MM.1S (cell line): ENCODE results near the gene EIF3L.

Experiments
- DNase-seq: peaks from one replicate; pipeline ENCODE4 v3.0.0-alpha.2; 2015
- H2AFZ ChIP-seq: fragments of 300-600 bp; sonication (generic); 2 replicates; pipeline ENCODE4 v1.6.0; 2016; ENCODE audit warnings: antibody characterized with exemption, low read length
- H3F3A ChIP-seq: fragments of 300-600 bp; sonication (generic); 2 replicates; pipeline ENCODE4 v1.6.1; 2016; ENCODE audit warnings: mild to moderate bottlenecking, antibody characterized with exemption, low read length, moderate library complexity, mixed read lengths; ENCODE audit not compliant: insufficient read depth
- H3K27ac ChIP-seq: fragments of 300-600 bp; sonication (generic); 2 replicates; pipeline ENCODE4 v1.5.1; 2016; ENCODE audit warnings: mild to moderate bottlenecking, low read length
- H3K27me3 ChIP-seq: fragments of 300-600 bp; sonication (generic); replicated peaks from 2 replicates; pipeline ENCODE4 v1.6.0; 2016; ENCODE audit warnings: low read length; ENCODE audit not compliant: insufficient read depth
- H3K36me3 ChIP-seq: fragments of 300-600 bp; sonication (generic); replicated peaks from 2 replicates; pipeline ENCODE4 v1.6.1; 2016; ENCODE audit warnings: mild to moderate bottlenecking, low read length, mixed read lengths; ENCODE audit not compliant: insufficient read depth
- H3K4me1 ChIP-seq: fragments of 300-600 bp; sonication (generic); 2 replicates; pipeline ENCODE4 v1.6.1; 2016; ENCODE audit warnings: low read length, mixed read lengths
- H3K4me2 ChIP-seq: fragments of 300-600 bp; sonication (generic); 2 replicates; pipeline ENCODE4 v1.6.0; 2016; ENCODE audit warnings: low read depth, low read length
- H3K4me3 ChIP-seq: fragments of 300-600 bp; sonication (generic); 2 replicates; pipeline ENCODE4 v1.5.1; 2016; ENCODE audit warnings: low read length, mixed read lengths
- H3K79me2 ChIP-seq: fragments of 300-600 bp; sonication (generic); 2 replicates; pipeline ENCODE4 v1.6.1; 2016; ENCODE audit warnings: mixed run types, low read length, mixed read lengths
- H3K9ac ChIP-seq: fragments of 300-600 bp; sonication (generic); 2 replicates; pipeline ENCODE4 v1.6.1; 2016; ENCODE audit warnings: low read length, mixed read lengths
- H3K9me2 ChIP-seq: fragments of 300-600 bp; sonication (generic); replicated peaks from 2 replicates; pipeline ENCODE4 v1.6.1; 2016; ENCODE audit warnings: mild to moderate bottlenecking, low read length, mixed read lengths; ENCODE audit not compliant: insufficient read depth
- H3K9me3 ChIP-seq: fragments of 300-600 bp; sonication (generic); replicated peaks from 2 replicates; pipeline ENCODE4 v1.6.1; 2016; ENCODE audit warnings: mild to moderate bottlenecking, low read length, mixed read lengths; ENCODE audit not compliant: insufficient read depth
- H4K20me1 ChIP-seq: fragments of 300-600 bp; sonication (generic); 2 replicates; pipeline ENCODE4 v1.6.1; 2016; ENCODE audit warnings: mild to moderate bottlenecking, low read length, moderate library complexity, mixed read lengths; ENCODE audit not compliant: insufficient read depth
- EZH2 ChIP-seq: fragments of 300-600 bp; sonication (generic); optimal IDR thresholded peaks from 2 replicates; pipeline ENCODE3; 2017; ENCODE audit warnings: low read depth, mild to moderate bottlenecking, antibody characterized with exemption, low read length, mixed read lengths
- EZH2phosphoT487 ChIP-seq: fragments of 300-600 bp; sonication (generic); IDR thresholded peaks from 2 replicates; pipeline ENCODE4 v1.6.1; 2018; ENCODE audit warnings: antibody characterized with exemption, low read length
- TF ChIP-seq, protein P1 (sequence below): fragments of 300-600 bp; sonication (generic); IDR thresholded peaks from 2 replicates; pipeline ENCODE4 v1.5.1; 2016; ENCODE audit warnings: antibody characterized with exemption, low read length, mixed read lengths

EIF3L gene

GRCh38 chr22:37844904-37845329 lies 4.3 kb upstream of the EIF3L start:
- Histone ChIP-seq H3K9me2 (no peaks in the 10 kb centered on the region), H3K4me1 (peaks cover 8% of the 10 kb centered on the region), H3K27me3 (no peaks in the 10 kb centered on the region), H3K9me3 (no peaks in the 10 kb centered on the region), H3K36me3 (no peaks in the 10 kb centered on the region), H3K4me2 (peak overlapping the region; percentile 9; the same call in 1 of the 2 replicates), H3F3A (peaks cover 15% of the 10 kb centered on the region; the same call in 1 of the 2 replicates), H3K79me2 (peaks cover 41% of the 10 kb centered on the region), H4K20me1 (no peaks in the 10 kb centered on the region), H3K4me3 (peak overlapping the region; percentile 40), H3K9ac (no peak overlapping the region), H3K27ac (peak overlapping the region; percentile 68; the same call in 1 of the 2 replicates), H2AFZ (peak overlapping the region; percentile 40; the same call in 1 of the 2 replicates)
- TF ChIP-seq EZH2phosphoT487 (no peak), EZH2 (no peak)
- DNase-seq, result no peak

GRCh38 chr22:37846433-37846832 lies 2.8 kb upstream of the EIF3L start:
- TF ChIP-seq EZH2phosphoT487 (no peak), EZH2 (no peak)
- TF ChIP-seq, protein P1, sequence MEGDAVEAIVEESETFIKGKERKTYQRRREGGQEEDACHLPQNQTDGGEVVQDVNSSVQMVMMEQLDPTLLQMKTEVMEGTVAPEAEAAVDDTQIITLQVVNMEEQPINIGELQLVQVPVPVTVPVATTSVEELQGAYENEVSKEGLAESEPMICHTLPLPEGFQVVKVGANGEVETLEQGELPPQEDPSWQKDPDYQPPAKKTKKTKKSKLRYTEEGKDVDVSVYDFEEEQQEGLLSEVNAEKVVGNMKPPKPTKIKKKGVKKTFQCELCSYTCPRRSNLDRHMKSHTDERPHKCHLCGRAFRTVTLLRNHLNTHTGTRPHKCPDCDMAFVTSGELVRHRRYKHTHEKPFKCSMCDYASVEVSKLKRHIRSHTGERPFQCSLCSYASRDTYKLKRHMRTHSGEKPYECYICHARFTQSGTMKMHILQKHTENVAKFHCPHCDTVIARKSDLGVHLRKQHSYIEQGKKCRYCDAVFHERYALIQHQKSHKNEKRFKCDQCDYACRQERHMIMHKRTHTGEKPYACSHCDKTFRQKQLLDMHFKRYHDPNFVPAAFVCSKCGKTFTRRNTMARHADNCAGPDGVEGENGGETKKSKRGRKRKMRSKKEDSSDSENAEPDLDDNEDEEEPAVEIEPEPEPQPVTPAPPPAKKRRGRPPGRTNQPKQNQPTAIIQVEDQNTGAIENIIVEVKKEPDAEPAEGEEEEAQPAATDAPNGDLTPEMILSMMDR, result no peak
- no peaks in the 10 kb centered on the region for H3K9me2 ChIP-seq
- peaks cover 10% of the 10 kb centered on the region for H3K4me1 ChIP-seq

GRCh38 chr22:37848587-37849088 lies 581 bp upstream of the EIF3L start:
- H3F3A ChIP-seq, result peaks cover 13% of the 10 kb centered on the region; the same call in 1 of the 2 replicates
- no peaks in the 10 kb centered on the region for H3K27me3 ChIP-seq
- H3K9me3 ChIP-seq, result no peaks in the 10 kb centered on the region
- peak overlapping the region; percentile 87 for H2AFZ ChIP-seq
- peak overlapping the region; percentile 60; the same call in 1 of the 2 replicates for H3K27ac ChIP-seq
- no peaks in the 10 kb centered on the region for H3K9me2 ChIP-seq
- H3K4me1 ChIP-seq, result 0 out of 2 replicates have a peak, but pooled peaks cover 4% of the 10 kb centered on the region
- no peak for DNase-seq
- peaks cover 4% of the 10 kb centered on the region; the same call in 1 of the 2 replicates for H3K36me3 ChIP-seq
- H3K4me3 ChIP-seq, result peak overlapping the region; percentile 88
- H4K20me1 ChIP-seq, result no peaks in the 10 kb centered on the region
- TF ChIP-seq, protein P1, result no peak
- TF ChIP-seq EZH2phosphoT487, result no peak
- no peak for TF ChIP-seq EZH2
- H3K4me2 ChIP-seq, result peak overlapping the region; percentile 77
- peaks cover 50% of the 10 kb centered on the region for H3K79me2 ChIP-seq
- H3K9ac ChIP-seq, result peak overlapping the region; percentile 87; the same call in 1 of the 2 replicates

More at GRCh38 chr22:37846433-37846832, 2.8 kb upstream of the EIF3L start:
- Histone ChIP-seq H3K36me3 (peaks cover 4% of the 10 kb centered on the region; the same call in 1 of the 2 replicates), H3K27me3 (no peaks in the 10 kb centered on the region), H3K9me3 (no peaks in the 10 kb centered on the region), H3K79me2 (peaks cover 48% of the 10 kb centered on the region), H3K4me2 (no peak overlapping the region), H3K27ac (no peak overlapping the region), H3F3A (peaks cover 16% of the 10 kb centered on the region; the same call in 1 of the 2 replicates), H3K9ac (no peak overlapping the region), H2AFZ (no peak overlapping the region), H4K20me1 (no peaks in the 10 kb centered on the region), H3K4me3 (no peak overlapping the region)
- no peak for DNase-seq

- Histone ChIP-seq H3K4me1 (0 out of 2 replicates have a peak, but pooled peaks cover 4% of the 10 kb centered on the region), H3K9me3 (no peaks in the 10 kb centered on the region), H2AFZ (no peak overlapping the region), H3K27me3 (no peaks in the 10 kb centered on the region), H3K79me2 (peaks cover 71% of the 10 kb centered on the region), H3K4me3 (no peak overlapping the region), H3K36me3 (peaks cover 10% of the 10 kb centered on the region; the same call in 1 of the 2 replicates), H3K4me2 (peak overlapping the region; percentile 100; the same call in 1 of the 2 replicates), H3K9ac (no peak overlapping the region), H3F3A (peaks cover 9% of the 10 kb centered on the region), H4K20me1 (0 out of 2 replicates have a peak, but pooled peaks cover 5% of the 10 kb centered on the region), H3K9me2 (no peaks in the 10 kb centered on the region), H3K27ac (no peak overlapping the region)
- no peak for DNase-seq
- no peak for TF ChIP-seq EZH2phosphoT487
- no peak for TF ChIP-seq EZH2
- TF ChIP-seq, protein P1, result no peak
Observed at GRCh38 chr22:37850801-37851200, 1.6 kb downstream of the EIF3L start.
